BE2C (cell line): ENCODE measurements around the gene CRHR2.

ENCODE experiments used
- DNase-seq: peaks from one replicate; pipeline ENCODE4 v3.0.0-alpha.2; 2020
- H3K27me3 ChIP-seq: fragments of 250-450 bp; sonication (Bioruptor Pico); 2 replicates; pipeline ENCODE4 v1.5.1; 2020; ENCODE audit warnings: mild to moderate bottlenecking
- H3K36me3 ChIP-seq: fragments of 250-450 bp; sonication (Bioruptor Pico); 2 replicates; pipeline ENCODE4 v1.5.1; 2020; ENCODE audit warnings: mild to moderate bottlenecking
- H3K4me1 ChIP-seq: fragments of 250-450 bp; sonication (Bioruptor Pico); 2 replicates; pipeline ENCODE4 v1.5.1; 2020
- H3K4me3 ChIP-seq: 2 replicates; pipeline ENCODE4 v1.5.1; 2011; ENCODE audit warnings: low read depth, low read length
- H3K9me3 ChIP-seq: fragments of 250-450 bp; sonication (Bioruptor Pico); 2 replicates; pipeline ENCODE4 v1.5.1; 2020
- TF ChIP-seq, protein P1 (sequence below): IDR thresholded peaks from 2 replicates; pipeline ENCODE4 v1.5.1; 2012; ENCODE audit warnings: mild to moderate bottlenecking, low read depth, low read length

The CRHR2 gene

DNA sequence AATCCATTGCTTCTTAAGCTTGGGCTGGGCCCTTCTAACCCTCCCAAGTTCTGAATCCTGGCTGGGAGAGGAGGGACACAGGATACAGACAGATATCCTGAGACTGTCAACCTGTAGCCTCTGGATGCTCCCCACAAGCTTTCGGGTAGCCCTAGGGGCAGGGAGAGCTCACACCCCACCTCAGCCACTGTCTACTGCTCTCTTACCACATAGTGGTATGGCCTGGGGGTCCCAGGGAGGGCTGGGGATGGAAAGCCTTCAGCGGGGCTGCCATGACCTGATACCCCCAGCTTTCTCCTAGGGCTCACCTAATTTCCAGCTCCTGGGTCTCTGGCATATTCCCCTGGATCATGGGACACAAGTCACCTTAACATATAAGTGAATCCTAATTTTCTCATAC, 25.1 kb downstream of the CRHR2 start:
- Histone ChIP-seq H3K36me3 (no peaks in the 10 kb centered on the region; the same call in 1 of the 2 replicates), H3K9me3 (no peaks in the 10 kb centered on the region), H3K27me3 (no peaks in the 10 kb centered on the region), H3K4me1 (peaks cover 15% of the 10 kb centered on the region), H3K4me3 (no peak overlapping the region)
- TF ChIP-seq, protein P1, sequence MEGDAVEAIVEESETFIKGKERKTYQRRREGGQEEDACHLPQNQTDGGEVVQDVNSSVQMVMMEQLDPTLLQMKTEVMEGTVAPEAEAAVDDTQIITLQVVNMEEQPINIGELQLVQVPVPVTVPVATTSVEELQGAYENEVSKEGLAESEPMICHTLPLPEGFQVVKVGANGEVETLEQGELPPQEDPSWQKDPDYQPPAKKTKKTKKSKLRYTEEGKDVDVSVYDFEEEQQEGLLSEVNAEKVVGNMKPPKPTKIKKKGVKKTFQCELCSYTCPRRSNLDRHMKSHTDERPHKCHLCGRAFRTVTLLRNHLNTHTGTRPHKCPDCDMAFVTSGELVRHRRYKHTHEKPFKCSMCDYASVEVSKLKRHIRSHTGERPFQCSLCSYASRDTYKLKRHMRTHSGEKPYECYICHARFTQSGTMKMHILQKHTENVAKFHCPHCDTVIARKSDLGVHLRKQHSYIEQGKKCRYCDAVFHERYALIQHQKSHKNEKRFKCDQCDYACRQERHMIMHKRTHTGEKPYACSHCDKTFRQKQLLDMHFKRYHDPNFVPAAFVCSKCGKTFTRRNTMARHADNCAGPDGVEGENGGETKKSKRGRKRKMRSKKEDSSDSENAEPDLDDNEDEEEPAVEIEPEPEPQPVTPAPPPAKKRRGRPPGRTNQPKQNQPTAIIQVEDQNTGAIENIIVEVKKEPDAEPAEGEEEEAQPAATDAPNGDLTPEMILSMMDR: no peak
- no peak for DNase-seq

DNA sequence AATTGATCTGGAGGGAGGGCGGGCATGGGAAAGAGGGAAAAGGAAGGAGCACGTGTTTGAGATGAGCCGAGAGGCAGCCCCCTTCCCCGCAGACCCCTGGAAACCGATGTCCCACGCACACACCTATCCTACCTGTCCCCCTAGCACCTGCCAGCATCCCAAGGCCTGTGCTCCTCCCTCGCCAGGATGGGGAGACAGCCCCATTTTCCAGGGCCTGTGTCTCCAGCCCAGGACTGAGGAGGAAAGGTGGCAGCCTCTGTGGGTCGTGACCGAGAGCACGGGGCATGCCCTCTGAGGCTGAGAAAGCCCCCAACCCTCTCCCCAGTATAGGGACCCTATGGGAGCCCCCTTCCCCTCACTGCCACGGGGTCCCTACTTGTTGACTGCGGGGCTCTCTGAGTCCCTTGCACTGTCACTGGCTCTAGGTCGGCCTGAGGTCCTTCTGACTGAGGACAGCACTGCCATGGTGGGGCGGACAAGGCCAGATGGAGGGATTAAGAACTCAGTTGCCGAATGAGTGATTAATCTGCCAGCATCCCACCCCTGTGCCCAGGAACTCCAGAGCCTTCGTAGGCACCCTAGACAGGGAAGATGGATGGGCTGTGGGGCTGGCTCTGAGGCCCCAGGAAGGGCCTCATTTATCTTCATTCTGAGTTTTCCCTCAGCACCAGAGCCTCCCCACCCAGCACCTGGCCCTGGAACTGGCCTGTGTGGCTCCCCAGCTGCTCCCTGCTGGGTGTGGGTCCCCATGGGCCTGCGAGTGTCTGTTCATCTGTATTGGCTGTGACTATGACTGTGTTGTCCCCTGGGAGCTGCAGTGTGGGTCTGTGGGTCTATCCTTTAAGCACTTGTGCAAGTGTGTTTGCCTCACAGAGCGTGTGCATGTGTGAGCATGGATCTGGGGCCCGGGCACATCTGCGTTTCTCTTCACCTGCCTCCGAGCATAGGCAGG, 26.0 kb downstream of the CRHR2 start:
- Histone ChIP-seq H3K27me3 (no peaks in the 10 kb centered on the region), H3K4me3 (no peak overlapping the region), H3K36me3 (no peaks in the 10 kb centered on the region; the same call in 1 of the 2 replicates), H3K4me1 (peaks cover 15% of the 10 kb centered on the region), H3K9me3 (no peaks in the 10 kb centered on the region)
- TF ChIP-seq, protein P1: no peak
- peak; percentile 75 for DNase-seq

DNA sequence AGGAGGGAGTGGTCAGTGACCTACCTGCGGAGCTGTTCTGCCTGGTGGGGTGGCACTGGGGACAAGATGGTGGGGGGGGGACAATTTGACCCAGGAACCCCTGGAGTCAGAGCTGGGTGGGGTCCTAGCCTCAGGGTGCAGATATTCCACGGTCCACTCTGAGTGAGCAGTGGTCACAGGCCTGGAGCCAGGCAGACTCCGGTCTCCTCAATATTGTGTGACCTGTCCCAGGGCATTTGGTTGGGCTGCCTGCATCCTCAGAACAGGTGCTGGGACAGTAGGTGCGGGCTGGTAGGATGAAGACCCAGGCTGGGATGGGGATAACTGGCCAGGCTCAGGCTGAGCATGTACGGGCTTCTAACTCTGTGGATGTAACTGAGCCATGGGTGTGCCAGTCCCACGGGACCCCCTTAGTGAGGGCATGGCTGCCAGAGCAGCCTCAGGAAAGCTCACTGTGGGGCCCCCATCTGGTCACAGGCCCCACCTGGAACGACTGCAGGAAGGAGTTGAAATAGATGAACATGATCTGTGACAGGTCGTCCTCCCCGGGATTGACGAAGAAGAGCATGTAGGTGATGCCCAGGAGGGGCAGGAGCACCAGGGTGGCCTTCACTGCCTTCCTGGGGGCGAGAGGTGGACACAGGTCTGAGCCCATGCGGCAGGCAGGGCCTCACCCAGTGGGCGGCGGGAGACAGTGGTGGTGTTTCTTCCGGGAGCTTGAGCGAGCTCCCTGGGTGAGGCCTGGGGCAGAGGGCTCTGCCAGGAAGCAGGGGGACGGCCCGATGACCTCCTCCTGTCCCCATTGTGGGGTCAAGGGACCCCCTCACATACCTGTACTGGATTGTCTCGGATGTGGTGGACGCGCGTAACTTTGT, 26.9 kb downstream of the CRHR2 start:
- no peak for DNase-seq
- H3K4me3 ChIP-seq: no peak overlapping the region
- no peaks in the 10 kb centered on the region for H3K27me3 ChIP-seq
- no peaks in the 10 kb centered on the region for H3K9me3 ChIP-seq
- H3K36me3 ChIP-seq: no peaks in the 10 kb centered on the region; the same call in 1 of the 2 replicates
- TF ChIP-seq, protein P1: no peak
- peaks cover 8% of the 10 kb centered on the region for H3K4me1 ChIP-seq

DNA sequence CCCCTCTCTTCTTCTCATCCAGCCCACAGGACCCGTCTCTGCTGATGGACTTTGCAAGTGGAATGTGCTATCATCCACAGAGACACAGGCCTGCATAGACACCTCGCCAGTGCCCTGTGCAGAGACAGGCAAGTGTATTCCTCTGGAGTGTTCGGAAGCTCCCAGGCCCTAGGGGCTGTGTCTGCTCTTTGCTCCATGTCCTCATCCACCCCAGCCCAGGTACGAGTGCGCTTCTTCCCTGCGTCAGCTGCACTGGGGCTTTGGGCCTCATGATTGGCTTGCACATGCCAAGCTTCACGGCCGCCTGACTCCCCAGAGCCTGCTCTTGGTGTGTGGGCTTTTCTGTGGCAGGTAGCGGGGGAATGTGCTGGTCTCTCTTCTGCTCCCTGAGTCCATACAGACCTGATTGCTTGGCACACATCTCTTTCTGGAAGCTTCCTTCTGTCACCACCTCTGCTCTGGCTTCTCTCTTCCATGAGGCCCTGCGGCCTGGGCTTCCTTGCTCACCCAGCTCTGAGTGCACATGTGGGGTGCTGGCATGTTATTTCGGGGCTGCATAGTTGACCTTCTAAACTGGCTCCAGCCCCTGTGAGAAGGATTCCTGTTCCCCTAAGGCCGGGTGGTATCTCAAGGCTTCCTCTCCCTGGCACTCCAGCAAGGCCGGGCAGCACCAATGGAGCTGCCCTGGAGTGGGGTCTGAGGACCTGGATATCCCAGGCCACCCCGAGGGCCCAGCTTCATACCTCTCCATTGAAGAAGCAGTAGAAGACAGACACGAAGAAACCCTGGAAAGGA, 27.8 kb downstream of the CRHR2 start:
- Histone ChIP-seq H3K4me3 (no peak overlapping the region), H3K4me1 (peaks cover 15% of the 10 kb centered on the region), H3K9me3 (no peaks in the 10 kb centered on the region), H3K27me3 (no peaks in the 10 kb centered on the region), H3K36me3 (no peaks in the 10 kb centered on the region; the same call in 1 of the 2 replicates)
- no peak for DNase-seq
- TF ChIP-seq, protein P1: no peak

DNA sequence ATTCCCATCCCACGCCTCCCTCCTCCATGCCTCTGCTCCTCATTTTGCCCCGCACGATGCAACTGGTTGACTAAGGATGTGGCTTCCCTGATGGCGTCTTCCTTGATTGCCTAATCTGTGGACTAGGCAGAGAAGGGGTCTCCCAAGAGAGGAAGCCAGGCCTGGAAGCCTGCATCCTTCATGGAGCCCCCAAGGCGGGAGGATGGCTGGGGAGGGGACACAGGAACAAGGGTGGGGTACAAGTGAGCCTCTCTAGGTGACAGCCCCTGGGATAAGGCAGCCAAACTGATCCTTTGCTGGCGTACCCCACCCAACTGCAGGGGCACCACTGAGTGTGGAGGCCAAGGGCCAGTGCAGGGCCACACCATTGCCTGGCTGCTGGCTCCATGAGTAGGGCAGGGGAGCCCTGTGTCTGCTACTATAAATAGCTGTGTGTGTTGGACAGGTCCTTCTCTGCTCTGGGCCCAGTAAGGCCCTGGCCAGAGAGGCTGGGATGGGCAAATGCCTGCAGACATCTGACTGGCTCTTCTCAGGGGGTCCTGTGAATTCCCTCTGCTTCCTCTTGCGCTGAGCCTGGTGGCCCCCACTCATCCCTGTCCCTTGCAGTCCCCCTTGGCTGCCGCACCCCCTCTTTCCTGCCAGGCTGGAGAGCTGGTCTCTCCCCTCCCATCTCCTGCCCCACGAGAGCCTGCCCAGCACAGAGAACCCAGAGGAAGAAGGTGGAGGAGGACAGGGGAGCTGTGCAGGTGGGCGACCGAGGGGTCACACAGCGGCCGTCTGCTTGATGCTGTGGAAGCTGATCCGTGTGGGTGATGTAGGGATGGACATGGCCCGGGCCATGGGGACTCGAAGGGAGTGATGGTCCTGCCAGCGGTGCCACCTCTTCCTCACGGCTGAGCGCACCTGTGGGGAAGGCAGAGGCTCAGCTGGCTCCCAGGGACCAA, 29.3 kb downstream of the CRHR2 start:
- no peaks in the 10 kb centered on the region; the same call in 1 of the 2 replicates for H3K36me3 ChIP-seq
- DNase-seq: no peak
- H3K4me1 ChIP-seq: peaks cover 15% of the 10 kb centered on the region
- TF ChIP-seq, protein P1: no peak
- no peak overlapping the region for H3K4me3 ChIP-seq
- H3K9me3 ChIP-seq: no peaks in the 10 kb centered on the region
- H3K27me3 ChIP-seq: no peaks in the 10 kb centered on the region
